Pancreas (tissue), 10 donors: ENCODE results near the gene INCENP. TPM values are rescaled to one million over a fixed set of nuclear protein-coding genes. Genes with fewer than 3 reads are reported as not detected.
A peak's percentile ranks its signal among the peaks of the same experiment; 100 is the strongest.

Source experiments
- ATAC-seq, 4 donors: fragments of 200-7000 bp; cut with Tn5 transposase; one replicate each; pipeline versions ENCODE4 v1.8.0 to v1.9.1; 2020; ENCODE audit warnings: mild to moderate bottlenecking in 4 of 4, moderate library complexity in 4 of 4
- DNase-seq, 6 donors: peaks; one replicate each; pipeline ENCODE4 v3.0.0-alpha.2; 2020
- FAIRE-seq: peaks from 2 replicates; lab custom pipeline; 2012; peaks lifted over from hg19 to GRCh38; lab: Jason Lieb, UNC
- H3K27ac ChIP-seq, 4 donors: fragments of 200-600 bp; sonication (generic); 1 replicate in 3 of 4; 2 replicates in 1 of 4; pipeline versions ENCODE4 v1.5.0 to v1.8.0; 2020
- H3K27me3 ChIP-seq, 4 donors: fragments of 200-600 bp; one replicate each; pipeline ENCODE4 v1.8.0; 2021
- H3K36me3 ChIP-seq, 3 donors: fragments of 200-600 bp; sonication (generic) in 1 of 3; one replicate each; pipeline versions ENCODE4 v1.5.0 to v1.8.0; 2020 to 2021
- H3K4me1 ChIP-seq, 3 donors: fragments of 200-600 bp; one replicate each; pipeline ENCODE4 v1.8.0; 2021
- H3K4me3 ChIP-seq, 4 donors: fragments of 200-600 bp; sonication (generic) in 2 of 4; one replicate each; pipeline versions ENCODE4 v1.5.0 to v1.8.0; 2020 to 2021
- H3K9me3 ChIP-seq, 4 donors: fragments of 200-600 bp; one replicate each; pipeline ENCODE4 v1.8.0; 2021
- WGBS, 2 donors: extraction: QIAGEN DNeasy Blood & Tissue Kit; methylation state at CpG; one replicate each; pipeline ENCODE4 v1.1.7; 2013; 5-methylcytosine and 5-hydroxymethylcytosine counted together
- intact Hi-C, 3 donors: fragments of 100-400 bp; cut with DNase I; formaldehyde crosslinking; loops; one replicate each; pipeline versions ENCODE4 v1.11.1 to v1.14.2; 2022
- polyA plus RNA-seq, 2 donors: library from polyadenylated mRNA; stranded (reverse); fragments of 200-250 nt; gene quantifications; one replicate each; pipeline ENCODE4 v1.2.3, GENCODE V29; 2013
- total RNA-seq, 6 donors: library from RNA; stranded (reverse); fragmentation: NEBNext Ultra II Directional in 4 of 6; extraction: Animal tissue kit (Norgen Biotek cat#: 25700) in 4 of 6; gene quantifications; one replicate each; pipeline versions ENCODE4 v1.2.1 to v1.2.4, GENCODE V29; 2021 to 2023
- TF ChIP-seq, protein P1 (sequence below), 4 donors: fragments of 200-600 bp; sonication (generic) in 3 of 4; IDR thresholded peaks; one replicate each; pipeline versions ENCODE4 v1.5.0 to v1.8.0; 2021; ENCODE audit warnings: antibody characterized with exemption in 4 of 4
- donor health status: healthy with polysubstance abuse.
- donor health status: DM: no; HTN: no; CAD: no; lungs with moderate emphysema.
- donor health status: DM: no; HTN: no; CAD: no.
- donor health status: control.
- donor health status: control.
- donor health status: Bipolar disorder and iron deficiency.
- donor health status: DM: yes; HTN: yes; CAD: no.
- donor health status: DM: no; HTN: no; CAD: no.
- donor health status: DM: no; HTN: no; CAD: no.
- donor health status: DM: yes; HTN: yes; CAD: no.

Gene INCENP
- total and polyA plus RNA-seq, 8 donors: 3.7 to 15.0 (median 7.0) TPM

DNA sequence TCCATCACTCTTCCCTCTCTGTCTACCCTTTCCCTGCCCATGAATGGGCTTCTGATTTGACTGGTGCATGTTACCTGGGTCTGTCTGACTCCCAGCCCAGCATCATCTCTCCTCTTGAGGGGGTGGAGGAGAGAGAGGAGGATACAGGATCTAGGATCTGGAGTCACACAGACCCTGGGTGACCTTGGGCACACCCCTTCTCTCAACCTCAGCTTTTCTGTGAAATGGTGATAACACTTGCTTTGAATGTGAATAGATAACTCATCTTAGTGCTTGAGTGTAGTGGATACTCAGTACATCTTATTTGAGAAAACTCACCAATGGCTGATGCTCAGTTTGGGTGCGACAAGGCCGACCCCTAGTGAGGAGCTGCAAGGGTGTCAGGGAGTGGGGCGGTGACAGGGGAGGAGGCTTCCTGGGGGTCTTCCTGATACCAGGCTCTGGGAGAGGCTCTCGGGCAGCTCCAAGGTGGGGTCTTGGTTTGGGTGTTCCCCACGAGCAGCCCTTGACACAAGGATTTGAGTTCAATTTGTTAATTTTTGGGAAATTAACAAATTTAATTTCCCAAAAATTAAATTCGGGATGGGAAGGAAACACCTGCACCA, 9.0 kb downstream of the INCENP start:
- no peak for ATAC-seq

DNA sequence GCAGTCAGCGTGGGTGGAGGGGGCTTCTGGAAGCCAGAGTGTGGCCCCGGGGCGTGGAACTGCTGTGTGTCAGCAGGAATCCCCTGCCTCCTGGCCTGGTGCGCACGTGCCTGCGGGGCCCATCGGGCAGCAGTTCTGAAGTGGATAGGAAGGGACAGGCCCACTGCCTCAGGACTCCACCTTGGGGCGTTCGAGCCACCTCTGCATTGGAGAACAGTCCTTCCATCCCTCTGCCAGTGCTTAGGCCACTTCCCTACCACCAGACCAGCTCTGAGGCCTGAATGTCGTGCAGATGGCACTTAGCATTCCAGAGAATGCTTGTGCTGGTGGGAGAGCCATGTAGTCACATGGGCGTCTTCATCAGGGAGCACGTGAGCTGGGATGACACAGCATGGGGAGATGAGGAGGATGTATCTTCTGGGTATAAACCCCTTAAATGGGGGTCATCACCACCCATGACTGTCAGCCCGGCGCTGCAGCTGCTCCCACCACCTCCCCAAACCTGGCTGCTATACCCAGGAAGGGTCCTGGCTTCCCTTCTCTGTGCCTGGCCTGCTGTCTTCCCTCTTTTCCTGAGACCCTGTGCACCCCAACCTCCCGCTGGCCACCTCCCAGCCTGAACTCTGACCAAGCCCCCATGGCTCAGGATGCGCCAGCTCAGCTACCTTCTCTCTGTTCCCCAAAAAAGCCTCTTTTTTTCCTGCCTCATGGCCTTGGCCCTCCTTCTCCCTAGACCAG, 9.7 kb downstream of the INCENP start:
- H3K27ac ChIP-seq: no peak overlapping the region
- H3K9me3 ChIP-seq: no peaks in the 10 kb centered on the region
- FAIRE-seq (no peak), ATAC-seq (no peak), DNase-seq (peak in 1 of 6 donors; percentile 33)
- TF ChIP-seq, protein P1, sequence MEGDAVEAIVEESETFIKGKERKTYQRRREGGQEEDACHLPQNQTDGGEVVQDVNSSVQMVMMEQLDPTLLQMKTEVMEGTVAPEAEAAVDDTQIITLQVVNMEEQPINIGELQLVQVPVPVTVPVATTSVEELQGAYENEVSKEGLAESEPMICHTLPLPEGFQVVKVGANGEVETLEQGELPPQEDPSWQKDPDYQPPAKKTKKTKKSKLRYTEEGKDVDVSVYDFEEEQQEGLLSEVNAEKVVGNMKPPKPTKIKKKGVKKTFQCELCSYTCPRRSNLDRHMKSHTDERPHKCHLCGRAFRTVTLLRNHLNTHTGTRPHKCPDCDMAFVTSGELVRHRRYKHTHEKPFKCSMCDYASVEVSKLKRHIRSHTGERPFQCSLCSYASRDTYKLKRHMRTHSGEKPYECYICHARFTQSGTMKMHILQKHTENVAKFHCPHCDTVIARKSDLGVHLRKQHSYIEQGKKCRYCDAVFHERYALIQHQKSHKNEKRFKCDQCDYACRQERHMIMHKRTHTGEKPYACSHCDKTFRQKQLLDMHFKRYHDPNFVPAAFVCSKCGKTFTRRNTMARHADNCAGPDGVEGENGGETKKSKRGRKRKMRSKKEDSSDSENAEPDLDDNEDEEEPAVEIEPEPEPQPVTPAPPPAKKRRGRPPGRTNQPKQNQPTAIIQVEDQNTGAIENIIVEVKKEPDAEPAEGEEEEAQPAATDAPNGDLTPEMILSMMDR (IDR thresholded peaks at IDR 0.05): no peak
- H3K36me3 ChIP-seq: peaks cover 0 to 11% (median 0%) of the 10 kb centered on the region in 3 donors
- H3K27me3 ChIP-seq: no peaks in the 10 kb centered on the region
- intact Hi-C loops: no loop called here
- WGBS, 2 donors: 93% methylated on average over 16 of the region's 16 CpGs
- no peaks in the 10 kb centered on the region for H3K4me1 ChIP-seq
- H3K4me3 ChIP-seq: no peak overlapping the region

More for the DNA sequence above, 9.0 kb downstream of the INCENP start:
- DNase-seq (peak in 1 of 6 donors; percentile 38), FAIRE-seq (no peak)
- Histone ChIP-seq H3K4me1 (no peaks in the 10 kb centered on the region), H3K27ac (no peak overlapping the region), H3K9me3 (no peaks in the 10 kb centered on the region), H3K4me3 (no peak overlapping the region), H3K36me3 (peaks cover 0 to 11% (median 0%) of the 10 kb centered on the region in 3 donors), H3K27me3 (no peaks in the 10 kb centered on the region)
- 86 to 87% methylated on average over 6 of the region's 6 CpGs for WGBS, 2 donors
- TF ChIP-seq, protein P1 (IDR thresholded peaks at IDR 0.05): no peak
- intact Hi-C loops: no loop called here

DNA sequence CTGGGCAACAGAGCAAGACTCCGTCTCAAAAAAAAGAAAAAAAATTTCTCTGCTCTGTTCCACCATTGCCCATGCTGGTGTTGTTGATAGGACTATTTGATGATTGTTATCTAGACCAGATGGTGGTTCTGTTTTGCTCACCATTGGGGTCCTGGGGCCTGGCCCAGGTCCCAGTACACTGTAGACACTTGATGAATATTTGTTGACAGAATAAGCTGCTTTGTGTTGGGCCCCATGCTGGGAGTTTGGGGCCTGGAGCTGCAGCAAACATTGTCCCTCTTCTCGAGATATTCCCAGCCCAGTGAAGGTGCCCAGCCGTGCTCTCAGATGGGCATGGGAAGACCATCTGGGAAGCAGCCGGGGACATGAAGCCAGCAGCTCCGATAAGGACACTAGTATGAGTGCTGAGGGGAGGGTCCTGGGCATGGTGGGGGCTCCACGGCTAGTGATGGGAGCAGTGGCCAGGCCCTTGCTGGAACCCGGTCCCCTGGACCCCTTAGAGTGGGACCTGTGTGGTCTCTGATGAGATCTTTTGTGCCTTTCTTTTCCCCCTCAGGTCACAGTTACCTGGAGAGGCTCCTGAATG, 13.6 kb downstream of the INCENP start:
- intact Hi-C loops: no loop called here
- 93% methylated on average over 7 of the region's 7 CpGs for WGBS, 2 donors
- no peaks in the 10 kb centered on the region for H3K27me3 ChIP-seq
- no peaks in the 10 kb centered on the region for H3K4me1 ChIP-seq
- no peak for FAIRE-seq
- peaks cover 0 to 14% (median 4%) of the 10 kb centered on the region in 3 donors for H3K36me3 ChIP-seq
- H3K9me3 ChIP-seq: no peaks in the 10 kb centered on the region
- no peak overlapping the region for H3K4me3 ChIP-seq
- no peak for ATAC-seq
- TF ChIP-seq, protein P1 (IDR thresholded peaks at IDR 0.05): no peak
- H3K27ac ChIP-seq: no peak overlapping the region
- peak in 1 of 6 donors; percentile 34 for DNase-seq

DNA sequence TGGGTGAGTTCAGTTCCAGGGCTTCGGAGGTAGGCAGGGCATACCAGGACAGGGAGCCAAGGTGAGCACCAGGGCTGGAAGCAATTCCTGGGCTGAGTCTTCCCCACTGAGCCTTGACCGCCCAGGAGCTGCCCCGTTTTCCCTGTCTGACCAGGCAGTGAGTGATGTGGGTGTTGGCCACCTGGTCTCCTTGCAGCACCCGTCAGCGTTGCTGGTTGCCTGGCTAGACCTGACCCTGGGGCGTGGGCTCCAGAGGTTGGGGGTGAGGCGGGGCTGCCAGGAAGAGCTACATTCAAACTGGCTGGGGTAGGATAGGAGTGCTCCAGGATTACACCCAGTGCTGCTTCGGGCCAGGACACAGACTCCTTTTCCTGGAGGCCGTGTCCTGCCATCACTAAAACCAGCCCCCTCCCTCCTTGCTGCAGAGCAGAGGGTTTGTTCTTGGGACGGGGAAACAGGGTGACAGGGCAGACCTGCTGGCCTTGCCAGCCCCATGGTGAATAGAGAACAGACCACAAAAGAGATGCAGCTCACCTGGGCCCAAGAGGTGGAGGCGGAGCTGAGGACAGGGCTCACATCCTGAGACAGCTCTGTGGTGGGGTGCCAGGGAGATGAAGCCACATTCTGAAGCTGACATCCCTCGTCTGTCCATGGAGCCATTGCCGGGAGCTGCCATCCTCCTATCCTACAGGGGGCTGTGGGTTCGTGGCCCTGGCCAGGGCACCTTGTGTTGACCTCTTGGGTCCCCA, 14.2 kb downstream of the INCENP start:
- Histone ChIP-seq H3K4me1 (no peaks in the 10 kb centered on the region), H3K36me3 (peaks cover 0 to 14% (median 4%) of the 10 kb centered on the region in 3 donors), H3K27me3 (no peaks in the 10 kb centered on the region), H3K9me3 (no peaks in the 10 kb centered on the region), H3K27ac (no peak overlapping the region), H3K4me3 (no peak overlapping the region)
- TF ChIP-seq, protein P1 (IDR thresholded peaks at IDR 0.05): no peak
- WGBS, 2 donors: 90 to 94% methylated on average over 14 of the region's 14 CpGs
- no peak for ATAC-seq
- FAIRE-seq: no peak
- intact Hi-C loops: no loop called here
- DNase-seq: peak in 1 of 6 donors; percentile 36
